AG09319 (cell line): ENCODE results near the gene CNTNAP1.
A peak's percentile ranks its signal among the peaks of the same experiment; 100 is the strongest.
"Not testable (repeated sequence)": the region's sequence is repeated elsewhere in the genome, so short reads cannot be mapped to it uniquely, and the experiment has no call there.

Experiments
- DNase-seq: peaks from one replicate; pipeline ENCODE4 v3.0.0-alpha.2; 2010; ENCODE audit warnings: low read depth; ENCODE audit errors: extremely low read depth
- TF ChIP-seq, protein P1 (sequence below): IDR thresholded peaks from 2 replicates; pipeline ENCODE4 v1.5.1; 2011; ENCODE audit warnings: low read depth, mild to moderate bottlenecking, inconsistent platforms, low read length, moderate library complexity

The CNTNAP1 gene

DNA sequence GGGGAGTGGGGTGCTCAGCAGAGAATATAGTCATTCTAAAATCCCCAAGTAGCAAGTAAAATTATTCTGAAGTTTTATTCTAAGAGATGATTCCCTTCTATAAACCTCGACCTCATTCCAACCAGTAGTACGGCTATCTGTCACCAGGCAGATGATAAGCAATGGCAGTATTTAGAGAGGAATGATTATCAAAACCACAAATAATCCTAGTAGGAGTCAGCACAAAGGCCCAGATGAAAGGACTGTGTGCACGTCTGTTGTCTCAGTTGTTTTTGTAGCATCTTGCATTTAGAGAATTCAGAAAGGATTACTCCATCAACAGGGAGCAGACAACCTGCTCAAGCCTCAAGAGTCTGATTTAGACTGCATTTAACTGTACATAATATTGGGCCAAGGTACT is 41.3 kb downstream of the CNTNAP1 start:
- DNase-seq = no peak
- TF ChIP-seq, protein P1, sequence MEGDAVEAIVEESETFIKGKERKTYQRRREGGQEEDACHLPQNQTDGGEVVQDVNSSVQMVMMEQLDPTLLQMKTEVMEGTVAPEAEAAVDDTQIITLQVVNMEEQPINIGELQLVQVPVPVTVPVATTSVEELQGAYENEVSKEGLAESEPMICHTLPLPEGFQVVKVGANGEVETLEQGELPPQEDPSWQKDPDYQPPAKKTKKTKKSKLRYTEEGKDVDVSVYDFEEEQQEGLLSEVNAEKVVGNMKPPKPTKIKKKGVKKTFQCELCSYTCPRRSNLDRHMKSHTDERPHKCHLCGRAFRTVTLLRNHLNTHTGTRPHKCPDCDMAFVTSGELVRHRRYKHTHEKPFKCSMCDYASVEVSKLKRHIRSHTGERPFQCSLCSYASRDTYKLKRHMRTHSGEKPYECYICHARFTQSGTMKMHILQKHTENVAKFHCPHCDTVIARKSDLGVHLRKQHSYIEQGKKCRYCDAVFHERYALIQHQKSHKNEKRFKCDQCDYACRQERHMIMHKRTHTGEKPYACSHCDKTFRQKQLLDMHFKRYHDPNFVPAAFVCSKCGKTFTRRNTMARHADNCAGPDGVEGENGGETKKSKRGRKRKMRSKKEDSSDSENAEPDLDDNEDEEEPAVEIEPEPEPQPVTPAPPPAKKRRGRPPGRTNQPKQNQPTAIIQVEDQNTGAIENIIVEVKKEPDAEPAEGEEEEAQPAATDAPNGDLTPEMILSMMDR = no peak

- DNase-seq = no peak
- TF ChIP-seq, protein P1 = no peak
Measured at GRCh38 chr17:42725143-42725542, 42.8 kb downstream of the CNTNAP1 start.

DNA sequence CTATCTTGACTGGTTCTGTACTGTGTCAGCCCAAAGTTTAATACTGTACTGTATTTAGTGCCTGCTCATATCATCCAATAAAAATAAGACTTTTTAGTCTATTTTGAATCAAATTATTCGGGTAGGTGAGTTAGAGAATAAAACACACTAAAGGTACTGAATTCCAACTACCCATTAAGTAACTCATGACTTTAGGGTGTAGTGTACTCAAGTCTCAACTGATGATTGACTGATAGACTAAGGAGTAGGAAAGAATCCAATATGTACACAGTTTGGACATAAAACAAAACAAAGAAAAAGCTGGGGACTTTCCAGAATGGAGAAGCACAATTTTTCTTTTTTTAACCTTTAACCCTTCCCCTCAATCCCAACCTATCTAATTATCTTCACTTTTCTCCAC is 58.4 kb downstream of the CNTNAP1 start:
- TF ChIP-seq, protein P1 = no peak
- no peak for DNase-seq

- not testable (repeated sequence) for DNase-seq
Measured at GRCh38 chr17:42742916-42743315, 60.6 kb downstream of the CNTNAP1 start.

GRCh38 chr17:42743595-42744282 is 61.4 kb downstream of the CNTNAP1 start:
- TF ChIP-seq, protein P1 = no peak; the same call in 1 of the 2 replicates
- no peak for DNase-seq

- TF ChIP-seq, protein P1 = no peak
- no peak for DNase-seq
Measured at GRCh38 chr17:42744283-42744805, 62.0 kb downstream of the CNTNAP1 start.

DNA sequence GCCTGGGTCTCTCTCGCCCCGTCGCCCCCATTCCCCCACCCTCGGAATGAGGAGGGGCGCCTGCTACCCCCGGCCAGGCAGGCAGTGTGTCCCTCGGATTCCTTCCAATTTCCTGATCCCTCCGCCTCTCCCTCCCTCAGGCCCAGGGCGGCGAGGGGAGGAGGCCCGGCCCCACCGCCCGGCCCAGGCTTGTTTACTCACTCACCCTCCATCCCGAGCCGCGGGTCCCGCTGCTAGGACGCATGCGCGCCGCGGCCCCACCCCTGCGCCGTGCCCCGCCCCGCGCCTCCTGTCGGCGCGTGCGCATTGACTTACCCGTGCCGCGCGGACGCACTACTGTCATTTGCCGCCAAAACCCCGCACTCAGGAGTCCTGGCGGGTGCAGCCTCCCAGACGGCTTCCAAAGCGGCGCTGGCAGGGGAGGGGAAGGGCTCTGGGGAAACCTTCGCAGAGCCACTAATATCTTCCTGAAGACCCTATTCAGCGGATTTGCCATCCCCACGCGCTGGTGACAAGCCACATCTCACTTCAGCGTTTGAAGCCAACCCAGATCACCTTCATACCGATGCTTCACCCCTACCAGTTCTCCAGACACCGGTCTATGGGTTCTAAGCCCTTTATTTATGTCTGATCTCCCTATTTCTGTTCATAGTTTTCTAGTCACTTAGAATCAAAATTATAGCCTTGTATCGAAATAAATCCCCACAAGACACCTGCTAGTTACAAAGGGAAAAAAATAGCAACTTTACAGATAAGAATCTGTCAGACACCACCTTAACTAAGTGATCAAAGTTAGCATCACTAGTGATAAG is 62.7 kb downstream of the CNTNAP1 start, which contains the start of gene EZH1:
TSS of gene EZH1 (minus strand) at position 235 of the 812 bp plus-strand sequence. CDS start 16,099 bp downstream, outside the sequence.
- TF ChIP-seq, protein P1 = no peak
- peak; percentile 76 for DNase-seq
